A673 (cell line): ENCODE measurements around the gene EPHX1.

ENCODE experiments used
- EZH2 ChIP-seq: fragments of 200-600 bp; sonication (generic); IDR thresholded peaks from 2 replicates; pipeline ENCODE4 v1.6.1; 2017; ENCODE audit warnings: borderline replicate concordance, low read depth, mild to moderate bottlenecking, mixed read lengths, antibody characterized with exemption, low read length; ENCODE audit not compliant: poor library complexity, severe bottlenecking
- TF ChIP-seq, protein P1 (sequence below): fragments of 300-800, 200-600 bp; sonication (generic); conservative IDR thresholded peaks from 2 replicates; pipeline ENCODE4 v1.5.1; 2017; ENCODE audit warnings: low read depth, mild to moderate bottlenecking, antibody characterized with exemption, low read length, moderate library complexity, mixed read lengths

DNA sequence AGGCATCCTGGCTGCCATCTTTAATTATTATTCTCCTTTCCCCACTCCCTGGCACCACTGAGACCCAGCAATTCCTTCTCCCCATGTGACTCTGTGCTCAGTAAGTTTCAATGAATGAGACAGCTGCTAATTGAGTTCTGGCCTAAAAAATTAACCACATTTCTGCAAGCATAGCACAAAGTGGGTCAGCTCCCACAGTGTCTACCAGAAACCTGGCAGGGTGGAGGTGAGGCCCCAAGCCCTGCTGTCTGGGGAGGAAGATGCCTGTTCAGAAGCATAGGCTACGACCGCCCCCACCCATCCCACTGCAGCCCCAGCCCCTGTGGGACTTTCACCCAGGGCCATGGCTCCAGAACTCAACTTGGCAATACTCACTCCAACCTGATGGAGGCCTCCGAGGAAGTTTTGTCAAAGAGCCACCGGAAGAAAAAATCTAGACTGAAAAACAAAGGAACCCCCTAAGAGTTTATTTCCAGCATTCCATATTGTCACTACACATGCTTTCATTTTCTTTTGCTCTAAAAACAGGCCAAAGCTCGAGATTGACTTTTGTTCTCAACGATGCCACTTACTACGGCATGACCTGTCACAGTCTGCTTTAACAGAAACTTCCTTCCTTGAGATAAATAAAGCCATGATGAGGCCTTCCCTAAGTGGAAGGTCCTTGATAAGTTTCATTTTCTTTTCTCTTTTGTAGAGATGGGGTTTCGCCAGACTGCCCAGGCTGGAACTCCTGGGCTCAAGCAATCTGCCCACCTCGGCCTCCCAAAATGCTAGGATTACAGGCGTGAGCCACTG lies 45.8 kb downstream of the EPHX1 start:
- TF ChIP-seq, protein P1, sequence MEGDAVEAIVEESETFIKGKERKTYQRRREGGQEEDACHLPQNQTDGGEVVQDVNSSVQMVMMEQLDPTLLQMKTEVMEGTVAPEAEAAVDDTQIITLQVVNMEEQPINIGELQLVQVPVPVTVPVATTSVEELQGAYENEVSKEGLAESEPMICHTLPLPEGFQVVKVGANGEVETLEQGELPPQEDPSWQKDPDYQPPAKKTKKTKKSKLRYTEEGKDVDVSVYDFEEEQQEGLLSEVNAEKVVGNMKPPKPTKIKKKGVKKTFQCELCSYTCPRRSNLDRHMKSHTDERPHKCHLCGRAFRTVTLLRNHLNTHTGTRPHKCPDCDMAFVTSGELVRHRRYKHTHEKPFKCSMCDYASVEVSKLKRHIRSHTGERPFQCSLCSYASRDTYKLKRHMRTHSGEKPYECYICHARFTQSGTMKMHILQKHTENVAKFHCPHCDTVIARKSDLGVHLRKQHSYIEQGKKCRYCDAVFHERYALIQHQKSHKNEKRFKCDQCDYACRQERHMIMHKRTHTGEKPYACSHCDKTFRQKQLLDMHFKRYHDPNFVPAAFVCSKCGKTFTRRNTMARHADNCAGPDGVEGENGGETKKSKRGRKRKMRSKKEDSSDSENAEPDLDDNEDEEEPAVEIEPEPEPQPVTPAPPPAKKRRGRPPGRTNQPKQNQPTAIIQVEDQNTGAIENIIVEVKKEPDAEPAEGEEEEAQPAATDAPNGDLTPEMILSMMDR = no peak
- no peak for TF ChIP-seq EZH2
